Loucy (cell line): ENCODE results near the gene CCL23.

ENCODE experiments used
- H2AFZ ChIP-seq: fragments of 200-600 bp; sonication (generic); 2 replicates; pipeline ENCODE4 v1.6.0; 2016; ENCODE audit warnings: antibody characterized with exemption, mild to moderate bottlenecking, low read length, moderate library complexity
- H3F3A ChIP-seq: fragments of 200-600 bp; 2 replicates; pipeline ENCODE4 v1.6.0; 2016; ENCODE audit warnings: antibody characterized with exemption, low read depth, mild to moderate bottlenecking
- H3K27me3 ChIP-seq: fragments of 200-600 bp; sonication (generic); 2 replicates; pipeline ENCODE4 v1.6.1; 2014; ENCODE audit warnings: low read length, mild to moderate bottlenecking; ENCODE audit not compliant: insufficient read depth, poor library complexity, severe bottlenecking
- H3K36me3 ChIP-seq: fragments of 200-600 bp; sonication (generic); 2 replicates; pipeline ENCODE4 v1.6.1; 2016; ENCODE audit warnings: low read length; ENCODE audit not compliant: insufficient read depth
- H3K4me1 ChIP-seq: fragments of 200-600 bp; sonication (generic); 2 replicates; pipeline ENCODE4 v1.5.1; 2014; ENCODE audit warnings: low read length, mild to moderate bottlenecking; ENCODE audit not compliant: insufficient read depth, poor library complexity, severe bottlenecking
- H3K4me2 ChIP-seq: fragments of 200-600 bp; sonication (generic); 2 replicates; pipeline ENCODE4 v1.6.0; 2014; ENCODE audit warnings: antibody characterized with exemption, low read length, low read depth, mild to moderate bottlenecking; ENCODE audit not compliant: poor library complexity, severe bottlenecking
- H3K4me3 ChIP-seq: fragments of 200-600 bp; sonication (generic); 2 replicates; pipeline ENCODE4 v1.5.1; 2014; ENCODE audit warnings: low read length, mild to moderate bottlenecking, mixed read lengths; ENCODE audit not compliant: poor library complexity, severe bottlenecking
- H3K79me2 ChIP-seq: fragments of 200-600 bp; sonication (generic); 2 replicates; pipeline ENCODE4 v1.6.1; 2014; ENCODE audit warnings: low read length; ENCODE audit not compliant: insufficient read depth
- H3K9ac ChIP-seq: fragments of 200-600 bp; sonication (generic); 2 replicates; pipeline ENCODE4 v1.6.0; 2014; ENCODE audit warnings: mild to moderate bottlenecking, low read depth, low read length, moderate library complexity; ENCODE audit not compliant: poor library complexity, severe bottlenecking
- H3K9me2 ChIP-seq: fragments of 200-600 bp; sonication (generic); replicated peaks from 2 replicates; pipeline ENCODE4 v1.6.1; 2016; ENCODE audit warnings: low read depth, low read length, mixed read lengths
- H3K9me3 ChIP-seq: fragments of 200-600 bp; sonication (generic); 2 replicates; pipeline ENCODE4 v1.6.1; 2014; ENCODE audit warnings: mild to moderate bottlenecking, antibody characterized with exemption, low read length, low read depth; ENCODE audit not compliant: insufficient read depth
- H4K20me1 ChIP-seq: fragments of 200-600 bp; sonication (generic); 2 replicates; pipeline ENCODE4 v1.6.0; 2014; ENCODE audit warnings: antibody characterized with exemption, low read length, mild to moderate bottlenecking; ENCODE audit not compliant: insufficient read depth, poor library complexity, severe bottlenecking
- EZH2phosphoT487 ChIP-seq: fragments of 200-600 bp; IDR thresholded peaks from 2 replicates; pipeline ENCODE4 v1.6.1; 2018; ENCODE audit warnings: antibody characterized with exemption, mild to moderate bottlenecking, moderate library complexity, borderline replicate concordance
- TF ChIP-seq, protein P1 (sequence below): fragments of 200-600 bp; sonication (generic); conservative IDR thresholded peaks from 2 replicates; pipeline ENCODE4 v1.5.1; 2014; ENCODE audit warnings: mild to moderate bottlenecking, antibody characterized with exemption, low read length

CCL23 gene

DNA sequence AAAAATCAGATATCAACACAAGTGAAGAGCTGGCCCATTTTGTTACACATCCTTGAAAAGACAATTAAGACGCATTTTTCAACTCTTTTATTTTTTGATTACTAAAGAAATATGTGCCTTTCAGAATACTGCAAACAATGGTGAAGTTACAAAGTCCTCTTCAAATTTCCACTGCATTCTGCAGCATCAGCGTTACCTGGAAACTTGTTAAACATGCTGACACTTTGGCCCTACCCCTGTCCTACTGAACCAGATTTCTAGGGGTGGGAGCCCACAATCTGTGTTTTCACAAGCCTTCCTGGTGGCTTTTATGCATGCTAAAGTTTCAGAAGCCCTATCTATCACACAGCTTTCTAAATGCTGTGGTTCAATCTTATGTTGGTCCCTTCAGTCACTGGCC lies 26.7 kb downstream of the CCL23 start:
- H2AFZ ChIP-seq, result no peak overlapping the region
- no peaks in the 10 kb centered on the region for H3K79me2 ChIP-seq

DNA sequence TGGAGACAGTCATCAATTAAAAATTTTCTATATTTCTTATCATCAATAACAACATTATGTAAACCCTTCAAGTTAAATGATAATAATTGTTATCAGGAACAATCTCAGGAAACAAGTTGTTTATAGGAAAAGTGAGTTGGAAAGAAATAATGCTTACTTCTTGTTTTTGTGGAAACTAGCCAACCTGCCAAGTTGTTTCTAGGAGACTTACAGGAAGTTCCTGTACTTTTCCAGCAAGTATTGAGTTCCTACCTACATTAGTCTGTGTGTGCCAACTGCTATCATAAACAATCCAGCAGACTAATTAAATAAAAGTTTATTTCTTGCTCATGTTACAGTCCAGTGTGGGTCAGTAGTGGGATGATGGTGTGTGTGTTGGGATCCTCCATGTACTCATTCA lies 29.6 kb downstream of the CCL23 start:
- no peak for TF ChIP-seq EZH2phosphoT487
- TF ChIP-seq, protein P1, sequence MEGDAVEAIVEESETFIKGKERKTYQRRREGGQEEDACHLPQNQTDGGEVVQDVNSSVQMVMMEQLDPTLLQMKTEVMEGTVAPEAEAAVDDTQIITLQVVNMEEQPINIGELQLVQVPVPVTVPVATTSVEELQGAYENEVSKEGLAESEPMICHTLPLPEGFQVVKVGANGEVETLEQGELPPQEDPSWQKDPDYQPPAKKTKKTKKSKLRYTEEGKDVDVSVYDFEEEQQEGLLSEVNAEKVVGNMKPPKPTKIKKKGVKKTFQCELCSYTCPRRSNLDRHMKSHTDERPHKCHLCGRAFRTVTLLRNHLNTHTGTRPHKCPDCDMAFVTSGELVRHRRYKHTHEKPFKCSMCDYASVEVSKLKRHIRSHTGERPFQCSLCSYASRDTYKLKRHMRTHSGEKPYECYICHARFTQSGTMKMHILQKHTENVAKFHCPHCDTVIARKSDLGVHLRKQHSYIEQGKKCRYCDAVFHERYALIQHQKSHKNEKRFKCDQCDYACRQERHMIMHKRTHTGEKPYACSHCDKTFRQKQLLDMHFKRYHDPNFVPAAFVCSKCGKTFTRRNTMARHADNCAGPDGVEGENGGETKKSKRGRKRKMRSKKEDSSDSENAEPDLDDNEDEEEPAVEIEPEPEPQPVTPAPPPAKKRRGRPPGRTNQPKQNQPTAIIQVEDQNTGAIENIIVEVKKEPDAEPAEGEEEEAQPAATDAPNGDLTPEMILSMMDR, result no peak
- no peaks in the 10 kb centered on the region for H4K20me1 ChIP-seq
- H3K4me1 ChIP-seq, result no peaks in the 10 kb centered on the region
- no peaks in the 10 kb centered on the region for H3K36me3 ChIP-seq
- H3K9me2 ChIP-seq, result no peaks in the 10 kb centered on the region
- H3K4me3 ChIP-seq, result no peak overlapping the region
- no peaks in the 10 kb centered on the region for H3K9me3 ChIP-seq
- H3K9ac ChIP-seq, result no peak overlapping the region
- no peaks in the 10 kb centered on the region for H3F3A ChIP-seq
- no peaks in the 10 kb centered on the region for H3K27me3 ChIP-seq
- no peak overlapping the region for H3K4me2 ChIP-seq
- no peaks in the 10 kb centered on the region for H3K79me2 ChIP-seq
- no peak overlapping the region for H2AFZ ChIP-seq

More for the DNA sequence above, 26.7 kb downstream of the CCL23 start:
- H3K9ac ChIP-seq, result no peak overlapping the region
- H3K36me3 ChIP-seq, result no peaks in the 10 kb centered on the region
- no peaks in the 10 kb centered on the region for H4K20me1 ChIP-seq
- H3K4me1 ChIP-seq, result no peaks in the 10 kb centered on the region
- no peak overlapping the region for H3K4me2 ChIP-seq
- no peaks in the 10 kb centered on the region for H3K9me3 ChIP-seq
- TF ChIP-seq, protein P1, result no peak
- TF ChIP-seq EZH2phosphoT487, result no peak
- no peaks in the 10 kb centered on the region for H3F3A ChIP-seq
- no peaks in the 10 kb centered on the region for H3K27me3 ChIP-seq
- H3K4me3 ChIP-seq, result no peak overlapping the region
- H3K9me2 ChIP-seq, result no peaks in the 10 kb centered on the region

DNA sequence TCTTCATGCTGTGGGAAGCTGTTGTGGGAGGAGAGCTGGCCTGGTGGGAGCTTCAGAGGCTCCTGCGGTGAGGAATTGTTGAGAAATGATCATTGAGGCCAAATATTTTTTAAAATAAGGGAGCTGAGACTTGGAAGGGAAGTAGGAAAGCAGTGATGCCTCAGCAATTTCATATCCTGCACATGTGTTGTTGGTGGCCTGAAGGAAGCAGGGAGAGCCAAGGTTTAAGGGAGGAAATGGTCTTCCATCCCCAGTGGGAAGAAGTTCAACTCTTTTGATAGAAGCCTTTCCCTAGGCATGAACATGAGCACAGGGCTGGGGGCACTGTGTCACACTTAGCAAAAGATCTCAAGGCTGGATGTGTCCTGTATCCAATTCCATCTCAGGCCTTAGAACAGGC lies 31.1 kb downstream of the CCL23 start, which contains the start of gene CCL14:
TSS of gene CCL14 (minus strand) at position 87 of the 400 bp plus-strand sequence. CDS start at position 7, 80 bp downstream.
- Histone ChIP-seq H3K9me3 (no peaks in the 10 kb centered on the region), H4K20me1 (no peaks in the 10 kb centered on the region), H3K4me2 (no peak within 1 kb of the TSS), H2AFZ (no peak within 1 kb of the TSS), H3K27me3 (no peaks in the 10 kb centered on the region), H3K4me1 (no peaks in the 10 kb centered on the region), H3F3A (no peaks in the 10 kb centered on the region), H3K79me2 (no peaks in the 10 kb centered on the region), H3K4me3 (no peak within 1 kb of the TSS), H3K9ac (no peak within 1 kb of the TSS), H3K36me3 (no peaks in the 10 kb centered on the region), H3K9me2 (no peaks in the 10 kb centered on the region)
- TF ChIP-seq, protein P1, result no peak
- TF ChIP-seq EZH2phosphoT487, result no peak
